T-helper 1 cell treated with Interleukin-12 subunit alpha and Interleukin-12 subunit beta and Interleukin-4 antibody, amounts not matched to agents 30 μg/mL and 1 μg/mL, for 36 hours (primary cell): ENCODE data around the gene MAGEA6.
"Not testable (repeated sequence)": the region's sequence is repeated elsewhere in the genome, so short reads cannot be mapped to it uniquely, and the experiment has no call there.

Experiments
- H3K27ac Mint-ChIP-seq: one replicate; pipeline ENCODE4 v1.8.0; 2021; ENCODE audit warnings: mild to moderate bottlenecking, mixed read lengths
- H3K27me3 Mint-ChIP-seq: one replicate; pipeline ENCODE4 v1.8.0; 2021; ENCODE audit warnings: low read depth, mixed read lengths
- H3K36me3 Mint-ChIP-seq: one replicate; pipeline ENCODE4 v1.8.0; 2021; ENCODE audit warnings: low read depth, mixed read lengths
- H3K4me1 Mint-ChIP-seq: one replicate; pipeline ENCODE4 v1.8.0; 2021; ENCODE audit warnings: low read depth, mixed read lengths
- H3K4me3 Mint-ChIP-seq: one replicate; pipeline ENCODE4 v1.8.0; 2021; ENCODE audit warnings: mild to moderate bottlenecking, moderate library complexity, mixed read lengths
- H3K9me3 Mint-ChIP-seq: one replicate; pipeline ENCODE4 v1.8.0; 2021; ENCODE audit warnings: mixed read lengths

MAGEA6 gene

GRCh38 chrX:152753686-152754650 is 15.5 kb downstream of the MAGEA6 start, which contains the start of gene MAGEA2:
Gene MAGEA2 (minus strand): TSS chrX:152753842. CDS start chrX:152751363, 2,479 bp downstream.
- not testable (repeated sequence) for H3K4me1 Mint-ChIP-seq, H3K27me3 Mint-ChIP-seq, H3K9me3 Mint-ChIP-seq, H3K4me3 Mint-ChIP-seq, H3K27ac Mint-ChIP-seq, H3K36me3 Mint-ChIP-seq

- Mint-ChIP-seq H3K9me3 (no peaks in the 10 kb centered on the region), H3K27me3 (no peaks in the 10 kb centered on the region), H3K4me3 (no peak overlapping the region), H3K27ac (no peak overlapping the region), H3K4me1 (no peaks in the 10 kb centered on the region), H3K36me3 (no peaks in the 10 kb centered on the region)
These were observed 30.9 kb downstream of the MAGEA6 start for GRCh38 chrX:152738560-152738959.

DNA sequence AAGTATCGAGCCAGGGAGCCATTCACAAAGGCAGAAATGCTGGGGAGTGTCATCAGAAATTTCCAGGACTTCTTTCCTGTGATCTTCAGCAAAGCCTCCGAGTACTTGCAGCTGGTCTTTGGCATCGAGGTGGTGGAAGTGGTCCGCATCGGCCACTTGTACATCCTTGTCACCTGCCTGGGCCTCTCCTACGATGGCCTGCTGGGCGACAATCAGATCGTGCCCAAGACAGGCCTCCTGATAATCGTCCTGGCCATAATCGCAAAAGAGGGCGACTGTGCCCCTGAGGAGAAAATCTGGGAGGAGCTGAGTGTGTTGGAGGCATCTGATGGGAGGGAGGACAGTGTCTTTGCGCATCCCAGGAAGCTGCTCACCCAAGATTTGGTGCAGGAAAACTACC is 33.0 kb downstream of the MAGEA6 start:
- H3K4me3 Mint-ChIP-seq, H3K27ac Mint-ChIP-seq, H3K27me3 Mint-ChIP-seq, H3K36me3 Mint-ChIP-seq, H3K9me3 Mint-ChIP-seq, H3K4me1 Mint-ChIP-seq: not testable (repeated sequence)

DNA sequence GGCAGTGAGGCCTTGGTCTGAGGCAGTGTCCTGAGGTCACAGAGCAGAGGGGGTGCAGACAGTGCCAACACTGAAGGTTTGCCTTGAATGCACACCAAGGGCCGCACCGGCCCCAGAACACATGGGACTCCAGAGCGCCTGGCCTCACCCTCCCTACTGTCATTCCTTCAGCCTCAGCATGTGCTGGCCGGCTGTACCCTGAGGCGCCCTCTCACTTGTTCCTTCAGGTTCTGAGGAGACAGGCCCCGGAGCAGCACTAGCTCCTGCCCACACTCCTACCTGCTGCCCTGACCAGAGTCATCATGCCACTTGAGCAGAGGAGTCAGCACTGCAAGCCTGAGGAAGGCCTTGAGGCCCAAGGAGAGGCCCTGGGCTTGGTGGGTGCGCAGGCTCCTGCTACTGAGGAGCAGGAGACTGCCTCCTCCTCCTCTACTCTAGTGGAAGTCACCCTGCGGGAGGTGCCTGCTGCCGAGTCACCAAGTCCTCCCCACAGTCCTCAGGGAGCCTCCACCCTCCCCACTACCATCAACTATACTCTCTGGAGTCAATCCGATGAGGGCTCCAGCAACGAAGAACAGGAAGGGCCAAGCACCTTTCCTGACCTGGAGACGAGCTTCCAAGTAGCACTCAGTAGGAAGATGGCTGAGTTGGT is 33.5 kb downstream of the MAGEA6 start:
- peaks cover 3% of the 10 kb centered on the region for H3K4me1 Mint-ChIP-seq
- no peak overlapping the region for H3K27ac Mint-ChIP-seq
- no peaks in the 10 kb centered on the region for H3K27me3 Mint-ChIP-seq
- no peak overlapping the region for H3K4me3 Mint-ChIP-seq
- H3K36me3 Mint-ChIP-seq, result no peaks in the 10 kb centered on the region
- H3K9me3 Mint-ChIP-seq, result no peaks in the 10 kb centered on the region

GRCh38 chrX:152735101-152735500 is 34.4 kb downstream of the MAGEA6 start:
- Mint-ChIP-seq H3K4me3 (no peak overlapping the region), H3K27me3 (no peaks in the 10 kb centered on the region), H3K4me1 (peaks cover 3% of the 10 kb centered on the region), H3K9me3 (no peaks in the 10 kb centered on the region), H3K36me3 (no peaks in the 10 kb centered on the region), H3K27ac (no peak overlapping the region)

- not testable (repeated sequence) for H3K27ac Mint-ChIP-seq, H3K4me3 Mint-ChIP-seq, H3K27me3 Mint-ChIP-seq
These were observed 35.2 kb downstream of the MAGEA6 start for GRCh38 chrX:152734143-152734858.

DNA sequence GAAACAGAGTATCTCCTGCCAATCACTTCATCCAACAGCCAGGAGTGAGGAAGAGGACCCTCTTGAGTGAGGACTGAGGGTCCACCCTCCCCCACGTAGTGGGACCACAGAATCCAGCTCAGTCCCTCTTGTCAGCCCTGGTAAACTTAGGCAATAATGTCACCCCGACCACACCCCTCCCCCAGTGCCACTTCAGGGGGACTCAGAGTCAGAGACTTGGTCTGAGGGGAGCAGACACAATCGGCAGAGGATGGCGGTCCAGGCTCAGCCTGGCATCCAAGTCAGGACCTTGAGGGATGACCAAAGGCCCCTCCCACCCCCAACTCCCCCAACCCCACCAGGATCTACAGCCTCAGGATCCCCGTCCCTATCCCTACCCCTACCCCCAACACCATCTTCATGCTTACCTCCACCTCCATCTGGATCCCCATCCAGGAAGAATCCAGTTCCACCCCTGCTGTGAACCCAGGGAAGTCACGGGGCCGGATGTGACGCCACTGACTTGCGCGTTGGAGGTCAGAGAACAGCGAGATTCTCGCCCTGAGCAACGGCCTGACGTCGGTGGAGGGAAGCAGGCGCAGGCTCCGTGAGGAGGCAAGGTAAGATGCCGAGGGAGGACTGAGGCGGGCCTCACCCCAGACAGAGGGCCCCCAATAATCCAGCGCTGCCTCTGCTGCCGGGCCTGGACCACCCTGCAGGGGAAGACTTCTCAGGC is 36.1 kb downstream of the MAGEA6 start, which contains the start of the genes CSAG1 and MAGEA12:
Gene CSAG1, minus strand, starts transcription at position 461 of the 715 bp plus-strand sequence. CDS start 1,261 bp downstream, outside the sequence.
Gene MAGEA12, plus strand, starts transcription at position 497 of the 715 bp plus-strand sequence. CDS start 2,405 bp downstream, outside the sequence.
- Mint-ChIP-seq H3K36me3 (no peaks in the 10 kb centered on the region), H3K27me3 (no peaks in the 10 kb centered on the region), H3K4me1 (peaks cover 3% of the 10 kb centered on the region), H3K9me3 (no peaks in the 10 kb centered on the region), H3K4me3 (no peak within 1 kb of the TSS), H3K27ac (no peak within 1 kb of the TSS)

More at GRCh38 chrX:152734143-152734858, 35.2 kb downstream of the MAGEA6 start:
- H3K9me3 Mint-ChIP-seq, H3K36me3 Mint-ChIP-seq, H3K4me1 Mint-ChIP-seq: not testable (repeated sequence)

DNA sequence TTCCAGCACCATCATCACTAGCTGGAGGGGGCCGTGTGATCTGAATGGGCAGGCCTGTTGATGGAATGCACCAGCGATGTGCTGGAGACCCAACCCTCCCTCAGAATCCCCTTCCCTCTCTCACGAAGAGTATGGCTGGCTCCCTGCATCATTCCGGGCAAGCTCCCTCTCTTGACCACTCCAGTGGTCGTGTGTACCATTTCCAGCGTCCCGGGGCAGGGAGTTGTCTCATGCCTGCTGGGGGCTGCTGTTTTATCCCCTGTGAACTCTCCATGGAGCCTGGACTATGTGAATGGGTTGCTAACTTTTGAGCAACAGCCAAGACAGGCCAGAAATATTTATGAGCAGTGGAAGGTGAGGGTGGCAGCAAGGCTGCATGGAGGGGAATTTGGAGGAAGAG is 44.1 kb downstream of the MAGEA6 start:
- Mint-ChIP-seq H3K4me1 (no peaks in the 10 kb centered on the region), H3K27me3 (peaks cover 5% of the 10 kb centered on the region), H3K9me3 (no peaks in the 10 kb centered on the region), H3K36me3 (no peaks in the 10 kb centered on the region), H3K27ac (no peak overlapping the region), H3K4me3 (no peak overlapping the region)
